SIG-M5 (cell line): ENCODE measurements around the gene ZNF586.
"Not testable (repeated sequence)": the region's sequence is repeated elsewhere in the genome, so short reads cannot be mapped to it uniquely, and the experiment has no call there.

Experiments used
- DNase-seq: peaks from one replicate; lab custom pipeline; 2025; lab: John Stamatoyannopoulos, UW

ZNF586 gene

DNA sequence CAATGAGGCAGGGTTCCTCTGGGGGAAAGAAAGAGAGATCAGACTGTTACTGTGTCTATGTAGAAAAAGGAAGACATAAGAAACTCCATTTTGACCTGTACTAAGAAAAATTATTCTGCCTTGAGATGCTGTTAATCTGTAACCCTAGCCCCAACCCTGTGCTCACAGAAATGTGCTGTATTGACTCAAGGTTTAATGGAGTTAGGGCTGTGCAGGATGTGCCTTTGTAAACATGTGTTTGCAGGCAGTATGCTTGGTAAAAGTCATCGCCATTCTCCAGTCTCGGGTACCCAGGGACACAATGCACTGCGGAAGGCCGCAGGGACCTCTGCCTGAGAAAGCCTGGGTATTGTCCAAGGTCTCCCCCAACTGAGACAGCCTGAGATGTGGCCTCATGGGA lies 54.1 kb downstream of the ZNF586 start:
- not testable (repeated sequence) for DNase-seq

DNA sequence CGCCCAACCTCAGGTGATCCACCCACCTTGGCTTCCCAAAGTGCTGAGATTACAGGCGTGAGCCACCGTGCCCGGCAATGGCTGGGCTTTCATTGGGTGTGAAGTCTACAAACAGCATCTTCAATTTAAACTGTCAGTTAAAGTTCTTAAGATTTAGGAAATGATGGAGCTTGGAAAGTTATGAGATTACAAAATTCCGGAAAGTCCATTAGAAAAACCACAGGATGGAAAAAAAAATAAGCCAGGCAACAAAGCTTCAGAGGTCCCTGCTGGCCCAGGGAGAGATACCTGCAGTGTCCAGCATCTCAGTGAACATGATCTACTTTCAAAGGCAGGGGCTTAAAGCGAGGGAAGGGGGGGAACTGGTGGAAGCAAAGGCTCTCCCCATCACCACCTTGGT lies 56.0 kb downstream of the ZNF586 start:
- DNase-seq: no peak

DNA sequence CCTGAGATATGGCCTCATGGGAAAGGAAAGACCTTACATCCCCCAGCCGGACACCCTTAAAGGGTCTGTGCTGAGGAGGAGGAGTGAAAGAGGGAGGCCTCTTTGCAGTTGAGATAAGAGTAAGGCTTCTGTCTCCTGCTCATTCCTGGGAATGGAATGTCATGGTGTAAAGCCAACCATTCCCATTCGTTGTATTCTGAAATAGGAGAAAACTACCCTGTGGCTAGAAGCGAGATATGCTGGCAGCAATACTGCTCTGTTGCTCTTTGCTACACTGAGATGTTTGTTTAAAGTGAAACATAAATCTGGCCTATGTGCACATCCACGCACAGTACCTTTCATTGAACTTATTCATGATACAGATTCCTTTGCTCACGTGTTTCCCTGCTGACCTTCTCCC lies 59.8 kb downstream of the ZNF586 start:
- no peak for DNase-seq

DNA sequence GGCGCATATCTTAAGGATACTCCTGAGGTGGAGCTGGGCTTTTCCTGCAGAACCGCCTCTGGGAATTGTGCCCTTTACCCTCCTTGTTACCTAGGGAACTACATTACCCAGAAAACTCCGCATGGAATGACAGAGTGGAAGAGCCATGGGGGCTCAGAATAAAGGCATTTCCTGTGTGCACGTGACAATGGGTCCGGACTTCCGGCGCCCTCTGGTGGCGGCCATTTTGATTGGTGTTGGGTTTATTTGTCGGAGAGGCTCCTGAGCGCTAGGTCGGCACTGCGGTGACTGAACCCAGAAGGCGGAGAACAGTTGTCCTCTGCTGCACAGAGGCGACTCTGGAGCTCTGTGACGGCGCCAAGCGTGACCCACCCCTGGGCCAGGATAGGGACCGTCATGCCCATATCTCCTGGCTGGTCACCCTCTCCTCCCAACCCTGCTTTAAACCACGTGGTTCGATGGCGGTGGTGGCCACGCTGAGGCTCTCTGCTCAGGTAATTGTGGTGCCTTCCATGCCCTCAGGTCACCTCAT lies 60.7 kb downstream of the ZNF586 start, which contains the start of gene ZNF587B:
Gene ZNF587B (plus strand): TSS at position 229 of the 532 bp plus-strand sequence. CDS start 230 bp downstream, at position 459.
- DNase-seq: no peak
